WTC11 (cell line): ENCODE measurements around the gene ABCC11. TPM values are rescaled to one million over a fixed set of nuclear protein-coding genes. Genes with fewer than 3 reads are reported as not detected.
A peak's percentile ranks its signal among the peaks of the same experiment; 100 is the strongest.

ENCODE experiments used
- ATAC-seq: fragments of 200-7000 bp; cut with Tn5 transposase; 2 replicates; pipeline ENCODE4 v1.10.0; 2021; ENCODE audit warnings: mild to moderate bottlenecking, moderate library complexity
- CTCF ChIA-PET: fragments of 300-600 bp; sonication (Branson Sonifier 250); formaldehyde crosslinking; loops from one replicate; lab custom pipeline; 2021; ENCODE audit warnings: antibody characterized with exemption; lab: Charles Lee
- POLR2A ChIA-PET: fragments of 350-600 bp; sonication (Branson Sonifier 250); formaldehyde crosslinking; loops from one replicate; lab custom pipeline; 2021; ENCODE audit warnings: antibody characterized with exemption; lab: Charles Lee
- DNase-seq: peaks from one replicate; pipeline ENCODE4 v3.0.0; 2021; ENCODE audit warnings: low spot score
- H3K27ac Mint-ChIP-seq: 2 replicates; pipeline ENCODE4 v1.8.0; 2021; ENCODE audit warnings: mixed read lengths
- H3K27me3 Mint-ChIP-seq: 2 replicates; pipeline ENCODE4 v1.8.0; 2021; ENCODE audit warnings: low read depth, mild to moderate bottlenecking, moderate library complexity, mixed read lengths
- H3K36me3 Mint-ChIP-seq: 2 replicates; pipeline ENCODE4 v1.8.0; 2021; ENCODE audit warnings: mixed read lengths
- H3K4me1 Mint-ChIP-seq: 2 replicates; pipeline ENCODE4 v1.8.0; 2022; ENCODE audit warnings: mixed read lengths
- H3K4me3 Mint-ChIP-seq: 2 replicates; pipeline ENCODE4 v1.8.0; 2021; ENCODE audit warnings: mild to moderate bottlenecking, moderate library complexity, mixed read lengths
- H3K9me3 Mint-ChIP-seq: 2 replicates; pipeline ENCODE4 v1.8.0; 2021; ENCODE audit warnings: mixed read lengths
- ELF4 ChIP-seq: sonication (generic); formaldehyde crosslinking; IDR thresholded peaks from 2 replicates; pipeline ENCODE4 v1.8.1; 2022; ENCODE audit warnings: low read depth, mild to moderate bottlenecking, moderate library complexity, missing genetic modification reagents
- EMX1 ChIP-seq: fragments of 250-450 bp; sonication (Bioruptor Pico); IDR thresholded peaks from 2 replicates; pipeline ENCODE4 v1.8.0; 2021; ENCODE audit warnings: mild to moderate bottlenecking
- GRHL2 ChIP-seq: fragments of 250-450 bp; sonication (Bioruptor Pico); IDR thresholded peaks from 2 replicates; pipeline ENCODE4 v1.8.0; 2022; ENCODE audit warnings: mild to moderate bottlenecking, moderate library complexity; ENCODE audit not compliant: insufficient replicate concordance, severe bottlenecking
- GTF2I ChIP-seq: fragments of 250-450 bp; sonication (Bioruptor Pico); conservative IDR thresholded peaks from 2 replicates; pipeline ENCODE4 v1.4.0; 2021; ENCODE audit warnings: mild to moderate bottlenecking
- IRF2 ChIP-seq: sonication (generic); formaldehyde crosslinking; IDR thresholded peaks from 2 replicates; pipeline ENCODE4 v1.8.0; 2022; ENCODE audit warnings: low read depth, missing genetic modification reagents, borderline replicate concordance
- JUN ChIP-seq: sonication (generic); formaldehyde crosslinking; IDR thresholded peaks from 2 replicates; pipeline ENCODE4 v1.8.0; 2023; ENCODE audit warnings: mild to moderate bottlenecking, missing genetic modification reagents
- KAT7 ChIP-seq: sonication (generic); formaldehyde crosslinking; IDR thresholded peaks from 2 replicates; pipeline ENCODE4 v1.8.1; 2023; ENCODE audit warnings: missing genetic modification reagents, mild to moderate bottlenecking, borderline replicate concordance
- MXD4 ChIP-seq: fragments of 250-450 bp; sonication (Bioruptor Pico); IDR thresholded peaks from 2 replicates; pipeline ENCODE4 v1.8.0; 2021; ENCODE audit warnings: mild to moderate bottlenecking, moderate library complexity, borderline replicate concordance
- NFYB ChIP-seq: sonication (generic); formaldehyde crosslinking; conservative IDR thresholded peaks from 2 replicates; pipeline ENCODE4 v1.8.0; 2022; ENCODE audit warnings: low read depth, missing genetic modification reagents
- SMAD4 ChIP-seq: sonication (generic); formaldehyde crosslinking; IDR thresholded peaks from 2 replicates; pipeline ENCODE4 v1.8.0; 2022; ENCODE audit warnings: mild to moderate bottlenecking, missing genetic modification reagents
- ZNF121 ChIP-seq: sonication (generic); formaldehyde crosslinking; IDR thresholded peaks from 2 replicates; pipeline ENCODE4 v1.8.0; 2023; ENCODE audit warnings: missing genetic modification reagents
- ZNF396 ChIP-seq: fragments of 250-450 bp; sonication (Bioruptor Pico); IDR thresholded peaks from 2 replicates; pipeline ENCODE4 v1.8.0; 2021; ENCODE audit warnings: mild to moderate bottlenecking, moderate library complexity, borderline replicate concordance
- total RNA-seq: library from RNA; stranded (reverse); gene quantifications from 3 replicates; pipeline ENCODE4 v1.2.3, GENCODE V29; 2021
- TF ChIP-seq, protein P1 (sequence below): sonication (generic); formaldehyde crosslinking; IDR thresholded peaks from 2 replicates; pipeline ENCODE4 v1.8.1; 2023; ENCODE audit warnings: mild to moderate bottlenecking, missing genetic modification reagents
- TF ChIP-seq, protein P2 (sequence below): sonication (generic); formaldehyde crosslinking; IDR thresholded peaks from 2 replicates; pipeline ENCODE4 v1.8.0; 2023; ENCODE audit warnings: missing genetic modification reagents, mild to moderate bottlenecking, borderline replicate concordance
- TF ChIP-seq, protein P3 (sequence below): sonication (generic); formaldehyde crosslinking; IDR thresholded peaks from 2 replicates; pipeline ENCODE4 v1.8.0; 2022; ENCODE audit warnings: mild to moderate bottlenecking, missing genetic modification reagents
- TF ChIP-seq, protein P4 (sequence below): sonication (generic); formaldehyde crosslinking; IDR thresholded peaks from 2 replicates; pipeline ENCODE4 v1.8.1; 2022; ENCODE audit warnings: mild to moderate bottlenecking, moderate library complexity, missing genetic modification reagents
- TF ChIP-seq, protein P5 (sequence below): fragments of 250-450 bp; sonication (Bioruptor Pico); IDR thresholded peaks from 2 replicates; pipeline ENCODE4 v1.9.0; 2021; ENCODE audit warnings: mild to moderate bottlenecking, borderline replicate concordance

The ABCC11 gene
- total RNA-seq, 1 experiment from 2014 or later, result not detected

DNA sequence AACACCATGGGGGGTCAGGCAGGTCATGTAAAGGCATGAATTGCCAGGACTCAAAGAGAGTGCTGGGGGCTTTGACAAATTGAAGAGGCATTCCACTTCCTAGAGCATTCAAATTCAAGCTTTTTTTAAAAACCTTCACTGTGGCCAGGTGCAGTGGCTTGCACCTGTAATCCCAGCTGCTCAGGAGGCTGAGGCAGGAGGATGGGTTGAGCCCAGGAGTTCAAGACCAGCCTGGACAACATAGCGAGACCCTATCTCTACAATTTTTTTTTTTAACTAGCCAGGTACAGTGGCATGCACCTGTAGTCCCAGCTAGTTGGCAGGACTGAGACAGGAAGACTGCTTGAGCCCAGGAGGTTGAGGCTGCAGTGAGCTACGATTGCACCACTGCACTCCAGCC lies 108.8 kb downstream of the ABCC11 start:
- DNase-seq, result no peak
- no peak for ATAC-seq
- Mint-ChIP-seq H3K27ac (no peak overlapping the region), H3K9me3 (peaks cover 15% of the 10 kb centered on the region), H3K4me3 (no peak overlapping the region)
- TF ChIP-seq KAT7 (CRISPR knock-in tag) (no peak), ZNF121 (CRISPR knock-in tag) (peak; percentile 68), IRF2 (CRISPR knock-in tag) (no peak)
- TF ChIP-seq, all 79 proteins: peak for 1
- H3K36me3 Mint-ChIP-seq, result no peaks in the 10 kb centered on the region
- H3K4me1 Mint-ChIP-seq, result peaks cover 5% of the 10 kb centered on the region
- H3K27me3 Mint-ChIP-seq, result no peaks in the 10 kb centered on the region
- POLR2A ChIA-PET, result no interaction called here
- CTCF ChIA-PET, result interaction anchor here (0.8 kb wide), 1 partner anchor 18 kb away, joined by 3 read pairs; no protein-coding TSS in a partner anchor

DNA sequence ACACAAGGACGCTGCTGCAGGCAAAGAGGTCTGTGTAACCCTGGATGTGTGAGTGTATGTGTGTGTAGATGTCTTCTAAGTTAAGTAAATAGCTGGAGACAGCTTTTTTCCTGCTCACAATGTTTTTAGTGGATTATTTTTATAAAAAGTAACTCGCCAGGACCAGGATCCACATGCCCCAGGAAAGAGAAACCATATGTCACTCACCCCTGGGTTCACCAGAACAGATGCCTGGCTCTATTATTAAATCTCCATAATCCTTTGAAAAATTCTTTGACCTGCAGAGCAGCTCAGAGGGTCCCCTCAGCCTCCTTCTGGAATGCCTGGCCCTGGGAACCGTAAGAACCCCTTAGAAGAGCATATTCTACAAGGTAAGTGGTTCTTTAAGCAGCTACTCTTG lies 109.5 kb downstream of the ABCC11 start:
- ChIA-PET POLR2A (no interaction called here), CTCF (no interaction called here)
- H3K27me3 Mint-ChIP-seq, result no peaks in the 10 kb centered on the region
- H3K36me3 Mint-ChIP-seq, result no peaks in the 10 kb centered on the region
- peaks cover 5% of the 10 kb centered on the region for H3K4me1 Mint-ChIP-seq
- ATAC-seq (no peak), DNase-seq (no peak)
- H3K4me3 Mint-ChIP-seq, result no peak overlapping the region
- no peak overlapping the region for H3K27ac Mint-ChIP-seq
- TF ChIP-seq, protein P1, sequence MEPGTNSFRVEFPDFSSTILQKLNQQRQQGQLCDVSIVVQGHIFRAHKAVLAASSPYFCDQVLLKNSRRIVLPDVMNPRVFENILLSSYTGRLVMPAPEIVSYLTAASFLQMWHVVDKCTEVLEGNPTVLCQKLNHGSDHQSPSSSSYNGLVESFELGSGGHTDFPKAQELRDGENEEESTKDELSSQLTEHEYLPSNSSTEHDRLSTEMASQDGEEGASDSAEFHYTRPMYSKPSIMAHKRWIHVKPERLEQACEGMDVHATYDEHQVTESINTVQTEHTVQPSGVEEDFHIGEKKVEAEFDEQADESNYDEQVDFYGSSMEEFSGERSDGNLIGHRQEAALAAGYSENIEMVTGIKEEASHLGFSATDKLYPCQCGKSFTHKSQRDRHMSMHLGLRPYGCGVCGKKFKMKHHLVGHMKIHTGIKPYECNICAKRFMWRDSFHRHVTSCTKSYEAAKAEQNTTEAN (CRISPR knock-in tag), result no peak
- TF ChIP-seq, protein P2, sequence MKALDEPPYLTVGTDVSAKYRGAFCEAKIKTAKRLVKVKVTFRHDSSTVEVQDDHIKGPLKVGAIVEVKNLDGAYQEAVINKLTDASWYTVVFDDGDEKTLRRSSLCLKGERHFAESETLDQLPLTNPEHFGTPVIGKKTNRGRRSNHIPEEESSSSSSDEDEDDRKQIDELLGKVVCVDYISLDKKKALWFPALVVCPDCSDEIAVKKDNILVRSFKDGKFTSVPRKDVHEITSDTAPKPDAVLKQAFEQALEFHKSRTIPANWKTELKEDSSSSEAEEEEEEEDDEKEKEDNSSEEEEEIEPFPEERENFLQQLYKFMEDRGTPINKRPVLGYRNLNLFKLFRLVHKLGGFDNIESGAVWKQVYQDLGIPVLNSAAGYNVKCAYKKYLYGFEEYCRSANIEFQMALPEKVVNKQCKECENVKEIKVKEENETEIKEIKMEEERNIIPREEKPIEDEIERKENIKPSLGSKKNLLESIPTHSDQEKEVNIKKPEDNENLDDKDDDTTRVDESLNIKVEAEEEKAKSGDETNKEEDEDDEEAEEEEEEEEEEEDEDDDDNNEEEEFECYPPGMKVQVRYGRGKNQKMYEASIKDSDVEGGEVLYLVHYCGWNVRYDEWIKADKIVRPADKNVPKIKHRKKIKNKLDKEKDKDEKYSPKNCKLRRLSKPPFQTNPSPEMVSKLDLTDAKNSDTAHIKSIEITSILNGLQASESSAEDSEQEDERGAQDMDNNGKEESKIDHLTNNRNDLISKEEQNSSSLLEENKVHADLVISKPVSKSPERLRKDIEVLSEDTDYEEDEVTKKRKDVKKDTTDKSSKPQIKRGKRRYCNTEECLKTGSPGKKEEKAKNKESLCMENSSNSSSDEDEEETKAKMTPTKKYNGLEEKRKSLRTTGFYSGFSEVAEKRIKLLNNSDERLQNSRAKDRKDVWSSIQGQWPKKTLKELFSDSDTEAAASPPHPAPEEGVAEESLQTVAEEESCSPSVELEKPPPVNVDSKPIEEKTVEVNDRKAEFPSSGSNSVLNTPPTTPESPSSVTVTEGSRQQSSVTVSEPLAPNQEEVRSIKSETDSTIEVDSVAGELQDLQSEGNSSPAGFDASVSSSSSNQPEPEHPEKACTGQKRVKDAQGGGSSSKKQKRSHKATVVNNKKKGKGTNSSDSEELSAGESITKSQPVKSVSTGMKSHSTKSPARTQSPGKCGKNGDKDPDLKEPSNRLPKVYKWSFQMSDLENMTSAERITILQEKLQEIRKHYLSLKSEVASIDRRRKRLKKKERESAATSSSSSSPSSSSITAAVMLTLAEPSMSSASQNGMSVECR (CRISPR knock-in tag), result no peak
- TF ChIP-seq JUN (CRISPR knock-in tag), result no peak
- TF ChIP-seq, protein P3, sequence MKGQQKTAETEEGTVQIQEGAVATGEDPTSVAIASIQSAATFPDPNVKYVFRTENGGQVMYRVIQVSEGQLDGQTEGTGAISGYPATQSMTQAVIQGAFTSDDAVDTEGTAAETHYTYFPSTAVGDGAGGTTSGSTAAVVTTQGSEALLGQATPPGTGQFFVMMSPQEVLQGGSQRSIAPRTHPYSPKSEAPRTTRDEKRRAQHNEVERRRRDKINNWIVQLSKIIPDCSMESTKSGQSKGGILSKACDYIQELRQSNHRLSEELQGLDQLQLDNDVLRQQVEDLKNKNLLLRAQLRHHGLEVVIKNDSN, result no peak
- TF ChIP-seq EMX1 (CRISPR knock-in tag), result no peak
- TF ChIP-seq GTF2I (CRISPR knock-in tag), result no peak
- peaks cover 14% of the 10 kb centered on the region for H3K9me3 Mint-ChIP-seq

DNA sequence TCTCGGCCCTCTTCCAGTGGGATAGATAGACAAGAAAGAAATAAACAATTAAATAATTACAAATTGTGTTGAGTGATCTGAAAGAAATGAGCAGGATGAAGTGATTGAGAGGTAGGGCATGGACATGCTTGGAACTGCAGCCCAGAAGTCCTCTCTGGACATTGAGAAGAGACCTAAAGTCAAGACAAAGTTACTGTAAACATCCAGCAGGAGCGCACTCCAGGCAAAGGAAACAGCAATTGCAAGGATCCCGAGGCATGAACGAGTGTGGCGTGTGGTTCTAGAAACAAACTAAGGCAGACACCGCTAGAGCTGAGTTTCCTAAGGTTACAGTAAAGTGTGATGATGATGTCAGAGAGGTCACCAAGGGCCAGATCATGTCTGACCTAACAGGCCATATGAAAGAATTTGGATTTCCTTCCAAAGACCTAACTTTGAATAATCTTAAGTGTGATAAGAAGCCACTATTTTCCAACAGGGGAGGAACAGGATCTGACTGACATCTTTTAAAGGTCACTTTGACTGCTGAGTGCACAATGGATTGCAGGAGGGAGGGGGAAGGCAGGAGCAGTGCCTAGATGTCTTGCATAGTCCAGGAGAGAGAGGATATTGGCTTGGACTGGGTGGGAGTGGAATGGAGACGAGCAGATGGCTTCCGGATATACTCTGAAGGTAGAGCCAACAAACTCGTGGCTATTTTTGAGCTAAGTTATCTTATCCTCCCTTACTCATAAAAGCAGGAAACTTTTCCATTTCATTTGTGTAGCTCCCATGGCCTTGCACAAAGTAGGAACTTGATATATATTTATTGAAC lies 110.6 kb downstream of the ABCC11 start:
- ATAC-seq (no peak), DNase-seq (no peak)
- CTCF ChIA-PET, result no interaction called here
- Mint-ChIP-seq H3K27me3 (no peaks in the 10 kb centered on the region), H3K4me1 (peaks cover 5% of the 10 kb centered on the region)
- TF ChIP-seq, protein P4, sequence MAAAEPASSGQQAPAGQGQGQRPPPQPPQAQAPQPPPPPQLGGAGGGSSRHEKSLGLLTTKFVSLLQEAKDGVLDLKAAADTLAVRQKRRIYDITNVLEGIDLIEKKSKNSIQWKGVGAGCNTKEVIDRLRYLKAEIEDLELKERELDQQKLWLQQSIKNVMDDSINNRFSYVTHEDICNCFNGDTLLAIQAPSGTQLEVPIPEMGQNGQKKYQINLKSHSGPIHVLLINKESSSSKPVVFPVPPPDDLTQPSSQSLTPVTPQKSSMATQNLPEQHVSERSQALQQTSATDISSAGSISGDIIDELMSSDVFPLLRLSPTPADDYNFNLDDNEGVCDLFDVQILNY, result no peak
- TF ChIP-seq GRHL2 (CRISPR knock-in tag), result no peak
- no peak for TF ChIP-seq NFYB (CRISPR knock-in tag)
- TF ChIP-seq, protein P5, sequence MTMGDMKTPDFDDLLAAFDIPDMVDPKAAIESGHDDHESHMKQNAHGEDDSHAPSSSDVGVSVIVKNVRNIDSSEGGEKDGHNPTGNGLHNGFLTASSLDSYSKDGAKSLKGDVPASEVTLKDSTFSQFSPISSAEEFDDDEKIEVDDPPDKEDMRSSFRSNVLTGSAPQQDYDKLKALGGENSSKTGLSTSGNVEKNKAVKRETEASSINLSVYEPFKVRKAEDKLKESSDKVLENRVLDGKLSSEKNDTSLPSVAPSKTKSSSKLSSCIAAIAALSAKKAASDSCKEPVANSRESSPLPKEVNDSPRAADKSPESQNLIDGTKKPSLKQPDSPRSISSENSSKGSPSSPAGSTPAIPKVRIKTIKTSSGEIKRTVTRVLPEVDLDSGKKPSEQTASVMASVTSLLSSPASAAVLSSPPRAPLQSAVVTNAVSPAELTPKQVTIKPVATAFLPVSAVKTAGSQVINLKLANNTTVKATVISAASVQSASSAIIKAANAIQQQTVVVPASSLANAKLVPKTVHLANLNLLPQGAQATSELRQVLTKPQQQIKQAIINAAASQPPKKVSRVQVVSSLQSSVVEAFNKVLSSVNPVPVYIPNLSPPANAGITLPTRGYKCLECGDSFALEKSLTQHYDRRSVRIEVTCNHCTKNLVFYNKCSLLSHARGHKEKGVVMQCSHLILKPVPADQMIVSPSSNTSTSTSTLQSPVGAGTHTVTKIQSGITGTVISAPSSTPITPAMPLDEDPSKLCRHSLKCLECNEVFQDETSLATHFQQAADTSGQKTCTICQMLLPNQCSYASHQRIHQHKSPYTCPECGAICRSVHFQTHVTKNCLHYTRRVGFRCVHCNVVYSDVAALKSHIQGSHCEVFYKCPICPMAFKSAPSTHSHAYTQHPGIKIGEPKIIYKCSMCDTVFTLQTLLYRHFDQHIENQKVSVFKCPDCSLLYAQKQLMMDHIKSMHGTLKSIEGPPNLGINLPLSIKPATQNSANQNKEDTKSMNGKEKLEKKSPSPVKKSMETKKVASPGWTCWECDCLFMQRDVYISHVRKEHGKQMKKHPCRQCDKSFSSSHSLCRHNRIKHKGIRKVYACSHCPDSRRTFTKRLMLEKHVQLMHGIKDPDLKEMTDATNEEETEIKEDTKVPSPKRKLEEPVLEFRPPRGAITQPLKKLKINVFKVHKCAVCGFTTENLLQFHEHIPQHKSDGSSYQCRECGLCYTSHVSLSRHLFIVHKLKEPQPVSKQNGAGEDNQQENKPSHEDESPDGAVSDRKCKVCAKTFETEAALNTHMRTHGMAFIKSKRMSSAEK, result no peak
- TF ChIP-seq MXD4 (CRISPR knock-in tag), result no peak
- TF ChIP-seq SMAD4 (CRISPR knock-in tag), result no peak
- TF ChIP-seq ELF4, result no peak
- no peak for TF ChIP-seq ZNF396 (CRISPR knock-in tag)
- TF ChIP-seq, all 79 proteins: peak for 0
- Mint-ChIP-seq H3K4me3 (no peak overlapping the region), H3K27ac (no peak overlapping the region), H3K36me3 (no peaks in the 10 kb centered on the region), H3K9me3 (peaks cover 11% of the 10 kb centered on the region)
- POLR2A ChIA-PET, result no interaction called here
